Chondrocyte (in vitro differentiated cells): ENCODE data around the gene SUSD4. TPM values are rescaled to one million over a fixed set of nuclear protein-coding genes. Genes with fewer than 3 reads are reported as not detected.

Experiments used
- DNase-seq: peaks from one replicate; pipeline ENCODE4 v3.0.0; 2021; ENCODE audit warnings: mixed read lengths, low spot score
- H3K27ac Mint-ChIP-seq: one replicate; pipeline ENCODE4 v1.8.0; 2021; ENCODE audit warnings: mild to moderate bottlenecking, moderate library complexity, mixed read lengths; ENCODE audit not compliant: unreplicated experiment
- H3K27me3 Mint-ChIP-seq: 2 replicates; pipeline ENCODE4 v1.8.0; 2021; ENCODE audit warnings: low read depth, mixed read lengths
- H3K36me3 Mint-ChIP-seq: 2 replicates; pipeline ENCODE4 v1.8.0; 2021; ENCODE audit warnings: low read depth, mixed read lengths
- H3K4me1 Mint-ChIP-seq: 2 replicates; pipeline ENCODE4 v1.8.0; 2021; ENCODE audit warnings: low read depth, mild to moderate bottlenecking, mixed read lengths
- H3K4me3 Mint-ChIP-seq: one replicate; pipeline ENCODE4 v1.8.0; 2021; ENCODE audit warnings: mild to moderate bottlenecking, moderate library complexity, mixed read lengths; ENCODE audit not compliant: unreplicated experiment
- H3K9me3 Mint-ChIP-seq: 2 replicates; pipeline ENCODE4 v1.8.0; 2021; ENCODE audit warnings: low read depth, mixed read lengths
- CTCF ChIP-seq: fragments of 200-600 bp; sonication (generic); IDR thresholded peaks from 2 replicates; pipeline ENCODE4 v1.5.0; 2021; ENCODE audit warnings: antibody characterized with exemption, mild to moderate bottlenecking, moderate library complexity
- total RNA-seq: library from RNA; stranded (reverse); gene quantifications from 3 replicates; pipeline ENCODE4 v1.2.1, GENCODE V29; 2021

SUSD4 gene
- total RNA-seq, 1 donor from 2014 or later = 0.42 TPM

- Mint-ChIP-seq H3K4me3 (no peak overlapping the region), H3K27ac (no peak overlapping the region), H3K9me3 (peaks cover 2% of the 10 kb centered on the region)
Observed at GRCh38 chr1:223323491-223324484, 40.2 kb downstream of the SUSD4 start.

GRCh38 chr1:223322868-223323267, 41.1 kb downstream of the SUSD4 start:
- Mint-ChIP-seq H3K36me3 (peaks cover 2% of the 10 kb centered on the region), H3K4me1 (no peaks in the 10 kb centered on the region), H3K27ac (no peak overlapping the region), H3K9me3 (peaks cover 2% of the 10 kb centered on the region), H3K4me3 (no peak overlapping the region), H3K27me3 (peaks cover 40% of the 10 kb centered on the region)
- TF ChIP-seq CTCF = no peak
- no peak for DNase-seq

More at GRCh38 chr1:223323491-223324484, 40.2 kb downstream of the SUSD4 start:
- Mint-ChIP-seq H3K27me3 (peaks cover 40% of the 10 kb centered on the region), H3K36me3 (peaks cover 2% of the 10 kb centered on the region), H3K4me1 (no peaks in the 10 kb centered on the region)
- no peak for DNase-seq
- TF ChIP-seq CTCF = no peak

GRCh38 chr1:223320959-223321358, 43.0 kb downstream of the SUSD4 start:
- Mint-ChIP-seq H3K36me3 (peaks cover 2% of the 10 kb centered on the region), H3K27me3 (peaks cover 32% of the 10 kb centered on the region), H3K4me1 (no peaks in the 10 kb centered on the region), H3K9me3 (peaks cover 2% of the 10 kb centered on the region), H3K27ac (no peak overlapping the region), H3K4me3 (no peak overlapping the region)
- no peak for TF ChIP-seq CTCF
- no peak for DNase-seq

- Mint-ChIP-seq H3K27me3 (peaks cover 29% of the 10 kb centered on the region), H3K27ac (no peak overlapping the region), H3K36me3 (peaks cover 2% of the 10 kb centered on the region), H3K9me3 (peaks cover 2% of the 10 kb centered on the region), H3K4me3 (no peak overlapping the region), H3K4me1 (no peaks in the 10 kb centered on the region)
- no peak for TF ChIP-seq CTCF
- DNase-seq = no peak
Observed at GRCh38 chr1:223319905-223320580, 43.9 kb downstream of the SUSD4 start.

- no peak for TF ChIP-seq CTCF
- no peak overlapping the region for H3K27ac Mint-ChIP-seq
- H3K9me3 Mint-ChIP-seq = peaks cover 2% of the 10 kb centered on the region
- DNase-seq = no peak
- peaks cover 2% of the 10 kb centered on the region for H3K36me3 Mint-ChIP-seq
- H3K4me1 Mint-ChIP-seq = no peaks in the 10 kb centered on the region
- H3K27me3 Mint-ChIP-seq = peaks cover 28% of the 10 kb centered on the region
- no peak overlapping the region for H3K4me3 Mint-ChIP-seq
Observed at GRCh38 chr1:223319398-223319797, 44.6 kb downstream of the SUSD4 start.
